HCT116 (cell line): Measurements from ENCODE around the gene PTPN18. TPM values are rescaled to one million over a fixed set of nuclear protein-coding genes. Genes with fewer than 3 reads are reported as not detected.

Experiments
- ATAC-seq: fragments of 200-7000 bp; cut with Tn5 transposase; 2 replicates; pipeline ENCODE4 v1.9.1; 2020; ENCODE audit warnings: mild to moderate bottlenecking, moderate library complexity
- BruUV-seq: library from RNA; stranded (reverse); fragments of 400-500 nt; replicated peaks from 2 replicates; lab custom pipeline; 2021; lab: Mats Ljungman, UMichigan
- CTCF ChIA-PET: fragments of 300-600 bp; sonication (Branson Sonifier 250); formaldehyde crosslinking; loops from one replicate; lab custom pipeline; 2021; ENCODE audit warnings: antibody characterized with exemption; lab: Charles Lee
- POLR2A ChIA-PET: fragments of 300-600, 350-600 bp; sonication (Branson Sonifier 250); formaldehyde crosslinking; loops from one replicate; lab custom pipeline; 2021; ENCODE audit warnings: antibody characterized with exemption; lab: Charles Lee
- RAD21 ChIA-PET, 2 experiments: fragments of 300-600 bp; sonication (Branson Sonifier 250); formaldehyde crosslinking; loops; one replicate each; lab custom pipeline; 2023; ENCODE audit warnings: low total read pairs in 2 of 2; ENCODE audit not compliant: uncharacterized antibody in 2 of 2, unreplicated experiment in 2 of 2, low non-redundant PET in 1 of 2; lab: Charles Lee
- DNase-seq: peaks from one replicate; pipeline ENCODE4 v3.0.0-alpha.2; 2010; ENCODE audit warnings: low read depth, low spot score
- H2AFZ ChIP-seq: fragments of 200-600 bp; shearing (Covaris generic), sonication (generic); 2 replicates; pipeline ENCODE4 v1.6.1; 2017; ENCODE audit warnings: low read depth, mixed run types, mixed read lengths, antibody characterized with exemption, low read length; ENCODE audit not compliant: poor library complexity, severe bottlenecking
- H3K27ac ChIP-seq: 2 replicates; pipeline ENCODE4 v1.5.1; 2012; ENCODE audit warnings: low read depth, low read length
- H3K27me3 ChIP-seq: fragments of 200-600 bp; sonication (generic); 2 replicates; pipeline ENCODE4 v1.6.1; 2016; ENCODE audit warnings: mixed run types, low read length, mixed read lengths; ENCODE audit not compliant: insufficient read depth
- H3K36me3 ChIP-seq, 2 experiments: fragments of 200-500 bp in 1 of 2; fragments of 200-600 bp in 1 of 2; sonication (Bioruptor generic) in 1 of 2; sonication (generic) in 1 of 2; 2 replicates each; pipeline versions ENCODE4 v1.5.1 to v1.6.1; 2014 to 2016; ENCODE audit warnings: low read length in 2 of 2, inconsistent platforms in 1 of 2, mixed read lengths in 1 of 2, mixed run types in 1 of 2; ENCODE audit not compliant: insufficient read depth in 2 of 2, control insufficient read depth in 1 of 2
- H3K4me1 ChIP-seq, 2 experiments: fragments of 200-600 bp in 1 of 2; sonication (generic) in 1 of 2; 2 replicates each; pipeline versions ENCODE4 v1.5.1 to v1.6.1; 2012 to 2017; ENCODE audit warnings: low read length in 2 of 2, inconsistent platforms in 1 of 2, mild to moderate bottlenecking in 1 of 2, mixed read lengths in 1 of 2, mixed run types in 1 of 2, moderate library complexity in 1 of 2; ENCODE audit not compliant: insufficient read depth in 2 of 2, control insufficient read depth in 1 of 2
- H3K4me2 ChIP-seq: fragments of 200-600 bp; sonication (generic); 2 replicates; pipeline ENCODE4 v1.6.1; 2017; ENCODE audit warnings: mixed run types, low read length, mixed read lengths
- H3K4me3 ChIP-seq, 2 experiments: fragments of 200-600 bp in 1 of 2; sonication (generic) in 1 of 2; replicated peaks in 1 of 2; 2 replicates each; pipeline ENCODE4 v1.5.1; 2011 to 2016; ENCODE audit warnings: low read length in 2 of 2, control low read depth in 1 of 2, low read depth in 1 of 2, mild to moderate bottlenecking in 1 of 2, mixed read lengths in 1 of 2, mixed run types in 1 of 2
- H3K79me2 ChIP-seq: fragments of 200-600 bp; sonication (generic); 2 replicates; pipeline ENCODE4 v1.6.1; 2017; ENCODE audit warnings: mild to moderate bottlenecking, mixed run types, low read length, moderate library complexity, mixed read lengths; ENCODE audit not compliant: insufficient read depth
- H3K9ac ChIP-seq: fragments of 200-600 bp; sonication (generic); 2 replicates; pipeline ENCODE4 v1.6.1; 2016; ENCODE audit warnings: low read length, mixed read lengths
- H3K9me2 ChIP-seq: fragments of 200-600 bp; sonication (generic), shearing (Covaris generic); 2 replicates; pipeline ENCODE4 v1.6.1; 2017; ENCODE audit warnings: mixed run types, mild to moderate bottlenecking, moderate library complexity; ENCODE audit not compliant: insufficient read depth
- H3K9me3 ChIP-seq, 2 experiments: fragments of 200-500 bp in 1 of 2; fragments of 200-600 bp in 1 of 2; sonication (Bioruptor generic) in 1 of 2; sonication (generic) in 1 of 2; 2 replicates each; pipeline ENCODE4 v1.6.1; 2014 to 2017; ENCODE audit warnings: low read length in 2 of 2, mixed read lengths in 2 of 2, inconsistent platforms in 1 of 2, low read depth in 1 of 2, mild to moderate bottlenecking in 1 of 2, mixed run types in 1 of 2, moderate library complexity in 1 of 2; ENCODE audit not compliant: control insufficient read depth in 1 of 2, insufficient read depth in 1 of 2
- H4K20me1 ChIP-seq: fragments of 200-600 bp; sonication (generic), shearing (Covaris generic); 2 replicates; pipeline ENCODE4 v1.6.1; 2017; ENCODE audit warnings: mixed run types, mild to moderate bottlenecking, moderate library complexity; ENCODE audit not compliant: insufficient read depth
- CEBPB ChIP-seq: IDR thresholded peaks from 2 replicates; pipeline ENCODE4 v1.6.1; 2012; ENCODE audit warnings: low read depth
- EZH2phosphoT487 ChIP-seq: fragments of 200-600 bp; IDR thresholded peaks from 2 replicates; pipeline ENCODE4 v1.6.1; 2018; ENCODE audit warnings: antibody characterized with exemption, borderline replicate concordance
- FOSL1 ChIP-seq: IDR thresholded peaks from 2 replicates; pipeline ENCODE4 v1.6.1; 2012; ENCODE audit warnings: low read depth
- SIN3A ChIP-seq: IDR thresholded peaks from 2 replicates; pipeline ENCODE4 v1.6.1; 2012; ENCODE audit warnings: low read depth
- SP1 ChIP-seq: IDR thresholded peaks from 2 replicates; pipeline ENCODE4 v1.6.1; 2012; ENCODE audit warnings: low read depth
- SRF ChIP-seq: IDR thresholded peaks from 2 replicates; pipeline ENCODE4 v1.6.1; 2012; ENCODE audit warnings: low read depth
- TCF7L2 ChIP-seq: IDR thresholded peaks from 2 replicates; pipeline ENCODE4 v1.7.0; 2011; ENCODE audit warnings: borderline replicate concordance, inconsistent platforms; ENCODE audit not compliant: insufficient read depth, insufficient read length; ENCODE audit errors: extremely low read depth
- YY1 ChIP-seq: IDR thresholded peaks from 2 replicates; pipeline ENCODE4 v1.6.1; 2011; ENCODE audit warnings: low read length, low read depth, moderate library complexity, mild to moderate bottlenecking; ENCODE audit not compliant: insufficient replicate concordance; ENCODE audit errors: extremely low read depth
- ZFX ChIP-seq: fragments of 450-650 bp; IDR thresholded peaks from 2 replicates; pipeline ENCODE4 v1.6.1; 2017
- ZNF274 ChIP-seq: fragments of 200-500 bp; sonication (Bioruptor generic); IDR thresholded peaks from 2 replicates; pipeline ENCODE4 v1.6.1; 2014; ENCODE audit warnings: mild to moderate bottlenecking, low read depth, low read length, inconsistent platforms
- intact Hi-C: fragments of 100-400 bp; cut with micrococcal nuclease; formaldehyde crosslinking; loops from 2 replicates; pipeline ENCODE4 v1.10.0; 2022
- total RNA-seq: library from RNA; stranded (reverse); gene quantifications from one replicate; pipeline ENCODE4 v1.2.1, GENCODE V29; 2021; ENCODE audit not compliant: unreplicated experiment
- TF ChIP-seq, protein P1 (sequence below): IDR thresholded peaks from 2 replicates; pipeline ENCODE4 v1.6.1; 2012
- TF ChIP-seq, protein P2 (sequence below), 3 experiments: fragments of 200-600 bp in 1 of 3; sonication (generic) in 1 of 3; IDR thresholded peaks in 2 of 3; conservative IDR thresholded peaks in 1 of 3; 2 replicates each; pipeline ENCODE4 v1.5.1; 2012 to 2017; ENCODE audit warnings: low read depth in 2 of 3, low read length in 2 of 3, antibody characterized with exemption in 1 of 3, borderline replicate concordance in 1 of 3, control low read depth in 1 of 3, mild to moderate bottlenecking in 1 of 3, mixed read lengths in 1 of 3, mixed run types in 1 of 3, moderate library complexity in 1 of 3; ENCODE audit not compliant: insufficient read depth in 1 of 3

Gene PTPN18
- total RNA-seq, 1 experiment from 2014 or later, result 52.4 TPM

DNA sequence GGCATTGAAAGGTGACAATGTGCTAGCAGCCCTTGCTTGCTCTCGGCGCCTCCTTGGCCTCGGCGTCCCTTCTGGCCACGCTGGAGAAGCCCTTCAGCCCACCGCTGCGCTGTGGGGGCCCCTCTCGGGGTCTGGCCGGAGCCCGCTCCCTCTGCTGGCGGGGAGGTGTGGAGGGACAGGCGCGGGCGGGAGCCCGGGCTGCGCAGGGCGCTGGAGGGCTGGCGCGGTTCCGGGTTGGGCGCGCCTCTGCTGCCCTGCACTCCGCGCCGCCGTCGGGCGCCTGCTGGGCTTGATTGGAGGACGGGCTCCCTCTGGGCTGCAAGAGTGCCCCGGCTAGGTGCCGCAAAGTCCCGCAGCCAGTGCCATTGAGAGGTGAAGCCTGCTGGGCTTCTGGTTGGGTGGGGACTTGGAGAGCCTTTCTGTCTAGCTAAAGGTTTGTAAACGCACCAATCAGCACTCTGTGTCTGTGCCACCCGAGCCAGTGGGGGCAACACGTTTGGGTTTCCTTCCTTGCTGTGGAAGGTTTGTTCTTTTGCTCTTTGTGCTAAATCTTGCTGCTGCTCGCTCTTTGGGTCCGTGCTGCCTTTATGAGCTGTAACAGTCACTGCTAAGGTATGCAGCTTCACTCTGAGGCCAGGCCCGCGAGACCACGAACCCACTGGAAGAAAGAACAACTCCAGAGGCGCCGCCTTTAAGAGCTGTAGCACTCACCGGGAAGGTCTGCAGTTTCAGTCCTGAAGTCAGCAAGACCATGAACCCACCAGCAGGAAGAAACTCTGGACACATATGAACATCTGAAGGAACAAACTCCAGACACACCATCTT is 27.9 kb upstream of the PTPN18 start:
- no peaks in the 10 kb centered on the region for H3K79me2 ChIP-seq
- H3K9ac ChIP-seq, result no peak overlapping the region
- ChIA-PET RAD21 (no interaction called here), CTCF (no interaction called here), POLR2A (no interaction called here)
- ATAC-seq, result peak; percentile 52
- intact Hi-C loops, result no loop called here
- peak overlapping the region; percentile 7 for H2AFZ ChIP-seq
- H3K9me2 ChIP-seq, result no peaks in the 10 kb centered on the region
- peak overlapping the region; percentile 47 for H3K4me2 ChIP-seq
- no peak for DNase-seq
- BruUV-seq, result no TSS peak
- H3K36me3 ChIP-seq, result no peaks in the 10 kb centered on the region
- peaks cover 0 to 23% of the 10 kb centered on the region in 2 experiments; a peak in 1 of 4 replicates for H3K4me1 ChIP-seq
- H3K4me3 ChIP-seq, result no peak overlapping the region
- peaks cover 13% of the 10 kb centered on the region for H3K27me3 ChIP-seq
- no peaks in the 10 kb centered on the region for H4K20me1 ChIP-seq
- H3K27ac ChIP-seq, result no peak overlapping the region; the same call in 1 of the 2 replicates
- H3K9me3 ChIP-seq, result no peaks in the 10 kb centered on the region
- TF ChIP-seq FOSL1 (0 out of 2 replicates have a peak, but pooled peaks have one; percentile 21), ZFX (0 out of 2 replicates have a peak, but pooled peaks have one; percentile 14), TCF7L2 (no peak)

DNA sequence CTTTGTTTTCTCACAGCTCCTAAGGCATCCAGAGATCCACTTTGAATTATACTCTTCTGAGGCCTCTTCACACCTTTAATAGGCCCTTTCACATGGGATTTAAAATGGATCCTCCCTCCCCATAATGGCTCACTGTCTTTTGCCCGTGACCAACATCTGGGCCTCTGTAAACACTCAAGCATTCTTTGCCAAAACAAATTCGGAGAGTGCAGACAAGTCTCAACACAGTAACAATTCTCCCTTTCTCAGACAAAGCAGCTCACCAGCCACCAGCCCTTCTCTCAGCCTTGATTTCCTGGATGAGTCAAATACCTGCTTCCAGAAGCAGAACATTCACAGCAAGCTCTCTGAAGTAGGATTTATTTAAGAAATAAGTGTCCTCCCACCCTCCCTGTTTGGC is 27.1 kb upstream of the PTPN18 start:
- H4K20me1 ChIP-seq, result no peaks in the 10 kb centered on the region
- ChIA-PET CTCF (no interaction called here), POLR2A (no interaction called here), RAD21 (no interaction called here)
- H3K9me3 ChIP-seq, result no peaks in the 10 kb centered on the region
- H3K79me2 ChIP-seq, result no peaks in the 10 kb centered on the region
- no peak overlapping the region for H3K9ac ChIP-seq
- no peak overlapping the region for H3K27ac ChIP-seq
- no peaks in the 10 kb centered on the region for H3K36me3 ChIP-seq
- ATAC-seq (no peak), DNase-seq (no peak)
- H3K4me2 ChIP-seq, result peak overlapping the region; percentile 47; the same call in 1 of the 2 replicates
- H2AFZ ChIP-seq, result no peak overlapping the region
- H3K4me1 ChIP-seq, result peaks cover 0 to 23% of the 10 kb centered on the region in 2 experiments; a peak in 1 of 4 replicates
- H3K4me3 ChIP-seq, result no peak overlapping the region
- BruUV-seq, result no TSS peak
- peaks cover 13% of the 10 kb centered on the region for H3K27me3 ChIP-seq
- H3K9me2 ChIP-seq, result no peaks in the 10 kb centered on the region
- TF ChIP-seq ZNF274, result no peak
- no peak for TF ChIP-seq SIN3A
- TF ChIP-seq, protein P1, sequence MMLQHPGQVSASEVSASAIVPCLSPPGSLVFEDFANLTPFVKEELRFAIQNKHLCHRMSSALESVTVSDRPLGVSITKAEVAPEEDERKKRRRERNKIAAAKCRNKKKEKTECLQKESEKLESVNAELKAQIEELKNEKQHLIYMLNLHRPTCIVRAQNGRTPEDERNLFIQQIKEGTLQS, result no peak
- TF ChIP-seq SRF, result no peak
- TF ChIP-seq SP1, result no peak
- TF ChIP-seq CEBPB, result no peak
- TF ChIP-seq EZH2phosphoT487, result no peak
- no peak for TF ChIP-seq YY1
- TF ChIP-seq, protein P2, sequence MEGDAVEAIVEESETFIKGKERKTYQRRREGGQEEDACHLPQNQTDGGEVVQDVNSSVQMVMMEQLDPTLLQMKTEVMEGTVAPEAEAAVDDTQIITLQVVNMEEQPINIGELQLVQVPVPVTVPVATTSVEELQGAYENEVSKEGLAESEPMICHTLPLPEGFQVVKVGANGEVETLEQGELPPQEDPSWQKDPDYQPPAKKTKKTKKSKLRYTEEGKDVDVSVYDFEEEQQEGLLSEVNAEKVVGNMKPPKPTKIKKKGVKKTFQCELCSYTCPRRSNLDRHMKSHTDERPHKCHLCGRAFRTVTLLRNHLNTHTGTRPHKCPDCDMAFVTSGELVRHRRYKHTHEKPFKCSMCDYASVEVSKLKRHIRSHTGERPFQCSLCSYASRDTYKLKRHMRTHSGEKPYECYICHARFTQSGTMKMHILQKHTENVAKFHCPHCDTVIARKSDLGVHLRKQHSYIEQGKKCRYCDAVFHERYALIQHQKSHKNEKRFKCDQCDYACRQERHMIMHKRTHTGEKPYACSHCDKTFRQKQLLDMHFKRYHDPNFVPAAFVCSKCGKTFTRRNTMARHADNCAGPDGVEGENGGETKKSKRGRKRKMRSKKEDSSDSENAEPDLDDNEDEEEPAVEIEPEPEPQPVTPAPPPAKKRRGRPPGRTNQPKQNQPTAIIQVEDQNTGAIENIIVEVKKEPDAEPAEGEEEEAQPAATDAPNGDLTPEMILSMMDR (IDR thresholded peaks at IDR 0.05 in 2 of 3, conservative IDR thresholded peaks at IDR 0.05 in 1 of 3; ENCODE audit: borderline replicate concordance in 1 of 3, insufficient read depth in 1 of 3, low read depth in 2 of 3, low read length in 2 of 3), result no peak
- intact Hi-C loops, result no loop called here
